WI38 (cell line): Measurements from ENCODE around the gene GPSM1.

Experiments used
- H3K4me3 ChIP-seq: 2 replicates; pipeline ENCODE4 v1.5.1; 2011; ENCODE audit warnings: low read depth, mild to moderate bottlenecking, control low read depth, low read length
- TF ChIP-seq, protein P1 (sequence below): IDR thresholded peaks from 2 replicates; pipeline ENCODE4 v1.5.1; 2012; ENCODE audit warnings: low read depth, mild to moderate bottlenecking, control low read depth, low read length

Gene GPSM1

GRCh38 chr9:136383436-136383835, 56.1 kb downstream of the GPSM1 start:
- TF ChIP-seq, protein P1, sequence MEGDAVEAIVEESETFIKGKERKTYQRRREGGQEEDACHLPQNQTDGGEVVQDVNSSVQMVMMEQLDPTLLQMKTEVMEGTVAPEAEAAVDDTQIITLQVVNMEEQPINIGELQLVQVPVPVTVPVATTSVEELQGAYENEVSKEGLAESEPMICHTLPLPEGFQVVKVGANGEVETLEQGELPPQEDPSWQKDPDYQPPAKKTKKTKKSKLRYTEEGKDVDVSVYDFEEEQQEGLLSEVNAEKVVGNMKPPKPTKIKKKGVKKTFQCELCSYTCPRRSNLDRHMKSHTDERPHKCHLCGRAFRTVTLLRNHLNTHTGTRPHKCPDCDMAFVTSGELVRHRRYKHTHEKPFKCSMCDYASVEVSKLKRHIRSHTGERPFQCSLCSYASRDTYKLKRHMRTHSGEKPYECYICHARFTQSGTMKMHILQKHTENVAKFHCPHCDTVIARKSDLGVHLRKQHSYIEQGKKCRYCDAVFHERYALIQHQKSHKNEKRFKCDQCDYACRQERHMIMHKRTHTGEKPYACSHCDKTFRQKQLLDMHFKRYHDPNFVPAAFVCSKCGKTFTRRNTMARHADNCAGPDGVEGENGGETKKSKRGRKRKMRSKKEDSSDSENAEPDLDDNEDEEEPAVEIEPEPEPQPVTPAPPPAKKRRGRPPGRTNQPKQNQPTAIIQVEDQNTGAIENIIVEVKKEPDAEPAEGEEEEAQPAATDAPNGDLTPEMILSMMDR, result no peak
- H3K4me3 ChIP-seq, result no peak overlapping the region

- TF ChIP-seq, protein P1, result no peak
- no peak overlapping the region for H3K4me3 ChIP-seq
Observed at GRCh38 chr9:136385015-136385414, 57.7 kb downstream of the GPSM1 start.

DNA sequence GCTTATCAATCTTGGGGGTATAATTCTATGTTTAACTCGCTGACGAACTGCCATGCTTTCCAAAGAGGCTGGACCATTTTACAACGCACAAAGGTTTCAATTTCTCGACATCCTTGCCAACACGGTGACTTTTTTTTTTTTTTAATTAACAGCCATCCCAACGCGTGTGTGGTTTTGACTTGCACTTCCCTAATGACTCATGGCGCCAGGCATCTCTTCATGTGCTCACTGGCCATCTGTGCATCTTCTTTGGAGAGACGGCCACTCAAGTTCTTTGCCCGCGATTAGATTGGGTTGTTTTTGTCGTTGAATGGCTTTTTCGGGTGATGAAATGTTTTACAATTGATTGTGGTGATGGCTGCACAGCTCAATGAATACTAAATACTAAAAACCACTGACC, 58.7 kb downstream of the GPSM1 start:
- H3K4me3 ChIP-seq, result no peak overlapping the region
- TF ChIP-seq, protein P1, result no peak

- TF ChIP-seq, protein P1, result no peak
- no peak overlapping the region for H3K4me3 ChIP-seq
Observed at GRCh38 chr9:136387217-136387616, 59.9 kb downstream of the GPSM1 start.

- no peak overlapping the region for H3K4me3 ChIP-seq
- TF ChIP-seq, protein P1, result no peak
Observed at GRCh38 chr9:136389396-136389795, 62.1 kb downstream of the GPSM1 start.

GRCh38 chr9:136391737-136392537, 64.6 kb downstream of the GPSM1 start:
- H3K4me3 ChIP-seq, result no peak overlapping the region
- TF ChIP-seq, protein P1, result no peak

- TF ChIP-seq, protein P1, result no peak
- no peak overlapping the region for H3K4me3 ChIP-seq
Observed at GRCh38 chr9:136392538-136393449, 65.5 kb downstream of the GPSM1 start.
